ENCODE results near the gene TDRD12.

DNA sequence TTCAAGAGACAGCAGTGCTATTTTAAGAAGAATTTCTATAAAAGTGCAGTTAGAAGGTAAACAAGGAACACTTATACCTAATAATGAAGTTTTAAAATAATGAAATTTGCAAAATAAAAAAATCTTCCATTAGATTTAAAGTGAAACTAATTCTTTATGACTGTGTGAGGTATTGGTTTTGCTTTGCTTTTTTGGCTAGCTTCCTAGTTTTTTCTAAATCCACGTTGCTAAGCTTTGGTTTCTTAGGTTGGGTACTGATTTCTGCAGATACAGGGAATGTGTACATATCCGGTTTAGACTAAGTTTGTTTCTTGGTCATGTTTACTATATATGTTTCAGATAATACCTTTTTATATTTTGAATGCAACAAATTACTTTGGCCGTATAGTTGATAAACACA, 90.2 kb downstream of the TDRD12 start:
- TF ChIP-seq POLR2A (IDR thresholded peaks at IDR 0.05) (no peak), CTCF (IDR thresholded peaks at IDR 0.05) (no peak)
